Embryonic facial prominence (tissue), 1 donor: ENCODE results near the gene CCDC34.
"Not testable (repeated sequence)": the region's sequence is repeated elsewhere in the genome, so short reads cannot be mapped to it uniquely, and the experiment has no call there.

Experiments used
- DNase-seq: peaks from one replicate; pipeline ENCODE4 v3.0.0-alpha.2; 2016; ENCODE audit errors: extremely low spot score

Gene CCDC34

GRCh38 chr11:27361649-27362431 is 1.2 kb downstream of the CCDC34 start:
- DNase-seq: no peak

GRCh38 chr11:27358296-27358695 is 4.7 kb downstream of the CCDC34 start:
- DNase-seq: no peak

GRCh38 chr11:27357250-27357649 is 5.8 kb downstream of the CCDC34 start:
- no peak for DNase-seq

GRCh38 chr11:27356624-27357222 is 6.3 kb downstream of the CCDC34 start:
- DNase-seq: no peak

- DNase-seq: no peak
Observed at GRCh38 chr11:27355575-27356104, 7.4 kb downstream of the CCDC34 start.

GRCh38 chr11:27354359-27354965 is 8.6 kb downstream of the CCDC34 start:
- DNase-seq: no peak

GRCh38 chr11:27353593-27354358 is 9.2 kb downstream of the CCDC34 start:
- DNase-seq: no peak

- DNase-seq: no peak
Observed at GRCh38 chr11:27352781-27353180, 10.2 kb downstream of the CCDC34 start.

GRCh38 chr11:27350511-27350910 is 12.5 kb downstream of the CCDC34 start:
- no peak for DNase-seq

- no peak for DNase-seq
Observed at GRCh38 chr11:27349919-27350318, 13.1 kb downstream of the CCDC34 start.

GRCh38 chr11:27348340-27348873 is 14.6 kb downstream of the CCDC34 start:
- DNase-seq: no peak

GRCh38 chr11:27347359-27348339 is 15.4 kb downstream of the CCDC34 start:
- no peak for DNase-seq

GRCh38 chr11:27339941-27340340 is 23.1 kb downstream of the CCDC34 start:
- DNase-seq: no peak

- DNase-seq: not testable (repeated sequence)
Observed at GRCh38 chr11:27334764-27335163, 28.3 kb downstream of the CCDC34 start.

- no peak for DNase-seq
Observed at GRCh38 chr11:27331981-27332380, 31.0 kb downstream of the CCDC34 start.

- no peak for DNase-seq
Observed at GRCh38 chr11:27330633-27331270, 32.3 kb downstream of the CCDC34 start.

- no peak for DNase-seq
Observed at GRCh38 chr11:27329867-27330632, 33.0 kb downstream of the CCDC34 start.

- no peak for DNase-seq
Observed at GRCh38 chr11:27328614-27329013, 34.4 kb downstream of the CCDC34 start.

GRCh38 chr11:27327064-27327463 is 36.0 kb downstream of the CCDC34 start:
- DNase-seq: not testable (repeated sequence)
